GM10266 (cell line): ENCODE data around the gene NRXN3.

ENCODE experiments used
- DNase-seq: peaks from one replicate; pipeline ENCODE4 v3.0.0; 2012; ENCODE audit errors: extremely low spot score
- TF ChIP-seq, protein P1 (sequence below): IDR thresholded peaks from 2 replicates; pipeline ENCODE4 v1.5.1; 2012; ENCODE audit warnings: mild to moderate bottlenecking, low read depth; ENCODE audit not compliant: control insufficient read depth, insufficient read depth; ENCODE audit errors: missing control alignments

NRXN3 gene

DNA sequence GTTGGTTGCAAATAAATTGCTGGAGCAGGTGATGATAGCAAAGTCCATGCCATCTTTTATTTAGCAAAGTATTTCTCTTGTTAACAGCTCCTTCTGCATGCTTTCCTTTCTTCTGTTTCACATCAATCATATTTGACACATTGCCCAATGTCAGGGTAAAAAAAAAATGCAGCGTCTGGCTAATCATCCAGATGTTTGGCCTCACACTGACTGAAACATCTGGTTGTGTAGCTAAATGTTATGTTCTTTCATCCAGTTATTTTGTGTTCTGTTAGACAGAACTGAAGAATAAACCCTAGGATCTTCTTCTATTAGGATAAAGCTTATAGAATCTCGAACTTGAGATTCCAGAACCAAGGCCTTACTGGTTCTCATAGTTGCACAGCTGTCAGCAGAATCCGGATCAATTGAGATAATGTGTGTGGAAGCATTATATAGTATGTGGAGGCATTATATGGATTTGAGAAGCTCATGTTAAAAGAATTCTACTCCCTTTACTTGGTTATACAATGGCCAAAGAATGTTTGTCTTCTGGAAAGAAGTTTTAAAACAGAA lies 1182.0 kb downstream of the NRXN3 start:
- TF ChIP-seq, protein P1, sequence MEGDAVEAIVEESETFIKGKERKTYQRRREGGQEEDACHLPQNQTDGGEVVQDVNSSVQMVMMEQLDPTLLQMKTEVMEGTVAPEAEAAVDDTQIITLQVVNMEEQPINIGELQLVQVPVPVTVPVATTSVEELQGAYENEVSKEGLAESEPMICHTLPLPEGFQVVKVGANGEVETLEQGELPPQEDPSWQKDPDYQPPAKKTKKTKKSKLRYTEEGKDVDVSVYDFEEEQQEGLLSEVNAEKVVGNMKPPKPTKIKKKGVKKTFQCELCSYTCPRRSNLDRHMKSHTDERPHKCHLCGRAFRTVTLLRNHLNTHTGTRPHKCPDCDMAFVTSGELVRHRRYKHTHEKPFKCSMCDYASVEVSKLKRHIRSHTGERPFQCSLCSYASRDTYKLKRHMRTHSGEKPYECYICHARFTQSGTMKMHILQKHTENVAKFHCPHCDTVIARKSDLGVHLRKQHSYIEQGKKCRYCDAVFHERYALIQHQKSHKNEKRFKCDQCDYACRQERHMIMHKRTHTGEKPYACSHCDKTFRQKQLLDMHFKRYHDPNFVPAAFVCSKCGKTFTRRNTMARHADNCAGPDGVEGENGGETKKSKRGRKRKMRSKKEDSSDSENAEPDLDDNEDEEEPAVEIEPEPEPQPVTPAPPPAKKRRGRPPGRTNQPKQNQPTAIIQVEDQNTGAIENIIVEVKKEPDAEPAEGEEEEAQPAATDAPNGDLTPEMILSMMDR: no peak
- DNase-seq: no peak

DNA sequence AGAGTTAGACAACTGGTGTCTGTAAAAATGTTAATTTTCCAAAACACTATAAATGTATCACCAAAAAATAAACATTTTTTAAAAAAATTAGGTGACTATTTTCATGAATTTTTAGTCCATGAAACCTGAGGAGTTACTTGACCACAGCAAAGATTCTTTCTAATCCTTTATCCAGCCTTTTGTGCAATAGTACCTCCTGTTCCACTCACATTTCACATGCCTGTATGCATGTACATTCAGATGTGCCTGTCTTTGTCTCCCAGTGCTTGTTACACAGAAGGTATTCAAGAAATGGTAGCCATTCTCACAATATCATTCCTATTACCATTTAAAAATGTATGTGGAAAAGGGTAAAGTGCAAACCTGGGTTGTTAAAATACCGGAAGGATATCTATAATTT lies 1184.2 kb downstream of the NRXN3 start:
- no peak for DNase-seq
- TF ChIP-seq, protein P1: no peak

DNA sequence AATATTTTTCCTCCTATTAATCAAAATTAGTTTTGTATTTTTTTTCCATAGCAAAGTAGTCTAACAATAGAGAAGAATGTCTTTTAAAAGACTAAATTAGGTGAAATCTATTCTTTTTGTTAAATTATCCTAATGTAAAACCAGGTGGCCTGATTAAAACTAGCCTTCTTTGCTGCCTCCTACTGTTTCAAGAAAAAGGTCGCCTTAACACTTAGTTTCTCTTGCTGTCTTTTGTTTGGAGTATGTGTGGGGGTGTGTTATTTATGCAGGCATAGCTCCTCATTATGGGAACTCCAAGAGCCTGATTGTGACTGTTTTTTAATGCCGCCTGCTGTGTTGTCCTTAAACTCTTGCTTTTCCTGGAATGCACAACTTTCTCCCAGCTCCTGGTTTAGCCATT lies 1185.9 kb downstream of the NRXN3 start:
- TF ChIP-seq, protein P1: no peak
- no peak for DNase-seq

DNA sequence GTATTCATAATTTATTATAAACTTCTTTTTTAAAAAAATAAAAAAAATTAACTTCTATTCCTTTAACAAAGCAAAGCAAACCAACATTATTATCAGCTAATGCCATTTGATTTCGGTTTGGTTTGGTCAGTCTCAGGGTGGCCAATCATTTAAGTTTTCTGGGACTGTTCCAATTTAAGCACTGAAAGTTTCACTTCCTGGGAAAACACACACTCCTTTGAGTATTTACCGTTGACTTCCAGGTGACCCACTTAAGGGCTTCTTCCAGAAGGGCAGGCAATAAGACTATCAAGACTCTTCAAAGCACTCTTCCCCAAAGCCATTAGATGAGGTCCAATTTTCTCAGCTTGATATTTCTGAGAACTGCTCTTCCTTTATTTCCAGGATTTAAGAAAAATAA lies 1187.1 kb downstream of the NRXN3 start:
- TF ChIP-seq, protein P1: no peak
- no peak for DNase-seq

DNA sequence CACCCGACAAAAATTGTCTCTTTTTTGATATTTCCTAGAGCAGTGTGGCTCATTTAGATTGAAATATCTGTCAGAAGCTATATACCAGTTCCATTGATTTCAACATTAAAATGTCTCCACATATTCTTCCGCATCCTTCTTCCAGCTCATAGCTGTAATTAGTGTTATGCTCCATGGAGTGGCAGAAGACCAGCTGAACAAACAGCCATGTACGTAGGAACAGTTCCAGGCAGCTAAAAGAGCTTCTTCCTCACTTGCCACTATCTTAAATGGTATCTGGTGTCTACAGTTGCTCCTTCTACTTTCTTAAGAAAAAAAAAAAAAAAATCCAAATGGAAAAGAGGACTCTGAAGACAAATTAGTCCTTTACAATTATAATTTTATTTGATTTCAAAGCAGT lies 1193.1 kb downstream of the NRXN3 start:
- TF ChIP-seq, protein P1: no peak
- no peak for DNase-seq

DNA sequence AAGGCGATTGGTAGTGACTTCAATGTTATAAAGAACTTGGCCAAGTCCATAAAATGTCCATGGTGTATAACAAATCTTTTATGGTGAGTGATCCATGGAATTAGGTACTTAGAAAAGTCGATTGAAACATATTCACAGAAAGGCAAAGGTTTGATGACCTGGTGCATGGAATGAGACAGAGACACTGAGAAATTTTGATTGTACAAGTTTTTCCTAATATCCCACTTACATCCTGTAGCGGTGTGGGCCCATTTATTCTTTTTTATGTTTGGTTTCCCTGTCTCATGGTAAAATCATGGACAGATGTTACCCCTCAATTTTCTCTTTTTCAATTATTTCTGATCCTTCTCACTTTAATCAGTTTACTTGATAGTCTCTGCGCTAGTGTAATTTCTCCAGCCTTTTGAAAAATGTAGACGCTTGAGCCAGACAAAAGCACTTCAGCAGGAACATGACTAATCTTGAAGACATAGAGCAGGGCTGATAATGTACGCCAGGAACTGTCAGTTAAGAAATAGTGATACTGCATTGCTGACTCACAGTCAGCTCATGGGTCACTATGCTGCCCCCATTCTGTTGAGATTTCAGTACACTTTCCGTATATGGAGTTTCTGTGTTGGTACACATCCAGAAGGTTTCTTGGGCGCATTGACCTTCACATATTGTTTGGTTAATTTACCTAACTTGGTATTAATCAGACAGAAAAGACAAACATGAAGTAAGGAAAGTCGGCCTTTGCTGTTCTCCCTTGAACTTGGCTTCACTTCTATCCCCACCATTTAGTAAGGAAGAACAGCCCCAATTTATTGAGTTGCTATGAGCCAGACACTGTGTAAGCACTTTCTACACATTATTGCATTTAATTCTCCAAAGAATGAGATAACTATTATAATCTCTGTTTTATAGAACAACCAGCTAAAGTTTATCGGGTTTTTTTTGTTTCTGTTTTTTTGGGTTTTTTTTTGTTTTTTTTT lies 1199.5 kb downstream of the NRXN3 start:
- no peak for DNase-seq

More for the DNA sequence above, 1199.5 kb downstream of the NRXN3 start:
- TF ChIP-seq, protein P1: no peak
